Heart left ventricle (tissue), 16 donors: Measurements from ENCODE around the gene PRR27. TPM values are rescaled to one million over a fixed set of nuclear protein-coding genes. Genes with fewer than 3 reads are reported as not detected.

Source experiments
- ATAC-seq, 4 donors: fragments of 200-7000 bp; cut with Tn5 transposase; one replicate each; pipeline ENCODE4 v1.9.1; 2020 to 2022; ENCODE audit warnings: moderate library complexity in 4 of 4, mild to moderate bottlenecking in 3 of 4, moderate number of reproducible peaks in 1 of 4
- DNase-seq, 5 donors: peaks; one replicate each; pipeline ENCODE4 v3.0.0-alpha.2; 2020
- H3K27ac ChIP-seq, 12 donors: fragments of 200-600 bp; sonication (generic) in 4 of 12; one replicate each; pipeline versions ENCODE4 v1.5.0 to v1.8.0; 2016 to 2022; ENCODE audit warnings: mild to moderate bottlenecking in 2 of 12
- H3K27me3 ChIP-seq, 9 donors: fragments of 200-600 bp; sonication (generic) in 2 of 9; one replicate each; pipeline versions ENCODE4 v1.5.1 to v1.8.0; 2016 to 2022; ENCODE audit warnings: mild to moderate bottlenecking in 3 of 9
- H3K36me3 ChIP-seq, 9 donors: fragments of 200-600 bp; sonication (generic) in 2 of 9; one replicate each; pipeline versions ENCODE4 v1.5.0 to v1.8.0; 2018 to 2022; ENCODE audit warnings: mild to moderate bottlenecking in 2 of 9
- H3K4me1 ChIP-seq, 12 donors: fragments of 200-600 bp; sonication (generic) in 4 of 12; one replicate each; pipeline versions ENCODE4 v1.5.0 to v1.8.0; 2016 to 2022; ENCODE audit warnings: mild to moderate bottlenecking in 3 of 12
- H3K4me3 ChIP-seq, 12 donors: fragments of 200-600 bp; sonication (generic) in 4 of 12; one replicate each; pipeline versions ENCODE4 v1.5.0 to v1.8.0; 2017 to 2022; ENCODE audit warnings: mild to moderate bottlenecking in 9 of 12, moderate library complexity in 4 of 12
- H3K9me3 ChIP-seq, 12 donors: fragments of 200-600 bp; sonication (generic) in 4 of 12; one replicate each; pipeline versions ENCODE4 v1.5.0 to v1.8.0; 2016 to 2022; ENCODE audit warnings: mild to moderate bottlenecking in 1 of 12
- POLR2A ChIP-seq, 2 donors: fragments of 450-650 bp; IDR thresholded peaks; one replicate each; pipeline ENCODE4 v1.6.1; 2017; ENCODE audit warnings: antibody characterized with exemption in 2 of 2, mild to moderate bottlenecking in 2 of 2, moderate library complexity in 2 of 2
- WGBS, 4 donors: extraction: QIAGEN DNeasy Blood & Tissue Kit in 2 of 4; methylation state at CpG; one replicate each; pipeline versions ENCODE4 v1.1.5 to v1.1.7; 2013 to 2018; 5-methylcytosine and 5-hydroxymethylcytosine counted together
- intact Hi-C, 10 donors: fragments of 100-400 bp; cut with DNase I; formaldehyde crosslinking; loops; one replicate each; pipeline versions ENCODE4 v1.11.1 to v1.14.2; 2022
- polyA plus RNA-seq, 2 donors: library from polyadenylated mRNA; stranded (reverse); fragments of 200-250 nt; gene quantifications; one replicate each; pipeline ENCODE4 v1.2.3, GENCODE V29; 2013
- total RNA-seq, 9 donors: library from RNA; depleted of rRNA in 2 of 9; stranded (reverse); fragments of >200 nt in 2 of 9; fragmentation: NEBNext Ultra II Directional in 3 of 9; extraction: Animal tissue kit (Norgen Biotek cat#: 25700) in 3 of 9; gene quantifications; one replicate each; pipeline versions ENCODE4 v1.1.0 to v1.2.4, GENCODE V29; 2016 to 2023
- TF ChIP-seq, protein P1 (sequence below), 12 donors: fragments of 200-600 bp; sonication (generic) in 4 of 12; IDR thresholded peaks; one replicate each; pipeline versions ENCODE4 v1.5.0 to v1.8.0; 2018 to 2022; ENCODE audit warnings: antibody characterized with exemption in 12 of 12, mild to moderate bottlenecking in 5 of 12
- donor health status: ischemic (EF 13 %, LVEDD 7.1; RV severe dilation, severe dysfunction).
- donor health status: healthy with polysubstance abuse.
- donor health status: DM: no; HTN: yes; CAD: no.
- donor health status: DM: no; HTN: no; CAD: no.
- donor health status: ischemic (EF 25% LVEDD 6.9; RV normal size, moderate dysfunction).
- donor health status: ischemic (EF 25% LVEDD 5.7; RV mildly dilated, moderate dysfunction).
- donor health status: healthy.
- donor health status: DM: yes; HTN: yes; CAD: no.
- donor health status: ischemic (EF 35%, LVEDD 5.7; RV mildly dilated, moderate dysfunction).
- donor health status: nonischemic (EF 11% LVEDD 7.7; RV severe dilation, severe dysfunction).
- donor health status: DM: yes; HTN: yes; CAD: no.
- donor health status: PGD.
- donor health status: ischemic (EF 29% LVEDD 5.4; RV normal size, mild dysfunction).
- donor health status: nonischemic (EF 23%, LVEDD 6.1; RV moderate dilation, normal function).

The PRR27 gene
- total and polyA plus RNA-seq, 11 donors: not detected

DNA sequence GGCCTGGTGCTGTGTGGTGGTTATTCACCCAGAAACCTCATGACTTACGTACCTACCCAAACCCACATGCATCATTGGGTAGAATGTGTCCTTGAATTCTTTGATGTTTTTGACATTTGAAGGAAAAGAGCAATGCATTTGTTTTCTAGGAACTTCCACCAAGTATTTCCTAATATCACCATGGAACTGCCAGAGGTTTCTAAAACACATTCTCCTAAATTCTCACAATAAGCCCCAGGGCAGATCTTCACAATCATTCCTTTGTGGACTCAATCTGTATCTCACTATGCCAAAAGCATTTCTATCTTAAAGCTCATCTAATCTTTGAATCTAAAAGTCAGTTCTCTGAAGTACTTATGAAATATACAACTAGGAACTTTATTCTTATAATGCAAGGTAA, 33.2 kb downstream of the PRR27 start:
- 84 to 93% (median 87%) methylated on average over 1 of the region's 1 CpG for WGBS, 4 donors
- H3K27ac ChIP-seq: no peak overlapping the region
- intact Hi-C loops: no loop called here
- H3K36me3 ChIP-seq: no peaks in the 10 kb centered on the region
- H3K9me3 ChIP-seq: peaks cover 0 to 4% (median 0%) of the 10 kb centered on the region in 12 donors
- TF ChIP-seq POLR2A (IDR thresholded peaks at IDR 0.05): no peak
- TF ChIP-seq, protein P1, sequence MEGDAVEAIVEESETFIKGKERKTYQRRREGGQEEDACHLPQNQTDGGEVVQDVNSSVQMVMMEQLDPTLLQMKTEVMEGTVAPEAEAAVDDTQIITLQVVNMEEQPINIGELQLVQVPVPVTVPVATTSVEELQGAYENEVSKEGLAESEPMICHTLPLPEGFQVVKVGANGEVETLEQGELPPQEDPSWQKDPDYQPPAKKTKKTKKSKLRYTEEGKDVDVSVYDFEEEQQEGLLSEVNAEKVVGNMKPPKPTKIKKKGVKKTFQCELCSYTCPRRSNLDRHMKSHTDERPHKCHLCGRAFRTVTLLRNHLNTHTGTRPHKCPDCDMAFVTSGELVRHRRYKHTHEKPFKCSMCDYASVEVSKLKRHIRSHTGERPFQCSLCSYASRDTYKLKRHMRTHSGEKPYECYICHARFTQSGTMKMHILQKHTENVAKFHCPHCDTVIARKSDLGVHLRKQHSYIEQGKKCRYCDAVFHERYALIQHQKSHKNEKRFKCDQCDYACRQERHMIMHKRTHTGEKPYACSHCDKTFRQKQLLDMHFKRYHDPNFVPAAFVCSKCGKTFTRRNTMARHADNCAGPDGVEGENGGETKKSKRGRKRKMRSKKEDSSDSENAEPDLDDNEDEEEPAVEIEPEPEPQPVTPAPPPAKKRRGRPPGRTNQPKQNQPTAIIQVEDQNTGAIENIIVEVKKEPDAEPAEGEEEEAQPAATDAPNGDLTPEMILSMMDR (IDR thresholded peaks at IDR 0.05): no peak
- no peaks in the 10 kb centered on the region for H3K27me3 ChIP-seq
- DNase-seq (no peak), ATAC-seq (no peak)
- no peak overlapping the region for H3K4me3 ChIP-seq
- H3K4me1 ChIP-seq: no peaks in the 10 kb centered on the region

DNA sequence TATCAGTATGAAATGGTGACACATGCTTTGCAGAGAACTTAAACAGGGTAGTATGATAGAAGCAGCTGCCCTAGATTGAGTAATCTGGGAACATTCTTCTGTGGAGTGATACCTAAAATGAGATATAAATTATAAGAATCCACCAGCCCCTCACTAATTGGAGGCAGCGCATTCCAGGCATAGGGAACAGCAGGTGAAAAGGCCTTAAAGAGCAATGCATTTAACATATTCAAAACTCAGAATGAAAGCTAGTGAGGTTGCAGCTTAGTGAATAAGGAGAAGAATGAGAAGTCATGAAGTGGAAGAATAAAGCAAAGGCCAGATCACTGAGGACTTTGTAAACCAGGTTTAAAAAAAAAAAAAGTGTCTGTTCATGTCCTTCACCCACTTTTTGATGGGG, 36.5 kb downstream of the PRR27 start:
- no peak for TF ChIP-seq POLR2A (IDR thresholded peaks at IDR 0.05)
- TF ChIP-seq, protein P1 (IDR thresholded peaks at IDR 0.05): no peak
- ATAC-seq (no peak), DNase-seq (no peak)
- intact Hi-C loops: no loop called here
- 94 to 96% (median 94%) methylated on average over 1 of the region's 1 CpG for WGBS, 4 donors
- Histone ChIP-seq H3K4me3 (no peak overlapping the region), H3K4me1 (no peaks in the 10 kb centered on the region), H3K27me3 (no peaks in the 10 kb centered on the region), H3K36me3 (no peaks in the 10 kb centered on the region), H3K9me3 (peaks cover 0 to 4% (median 0%) of the 10 kb centered on the region in 12 donors), H3K27ac (no peak overlapping the region)

DNA sequence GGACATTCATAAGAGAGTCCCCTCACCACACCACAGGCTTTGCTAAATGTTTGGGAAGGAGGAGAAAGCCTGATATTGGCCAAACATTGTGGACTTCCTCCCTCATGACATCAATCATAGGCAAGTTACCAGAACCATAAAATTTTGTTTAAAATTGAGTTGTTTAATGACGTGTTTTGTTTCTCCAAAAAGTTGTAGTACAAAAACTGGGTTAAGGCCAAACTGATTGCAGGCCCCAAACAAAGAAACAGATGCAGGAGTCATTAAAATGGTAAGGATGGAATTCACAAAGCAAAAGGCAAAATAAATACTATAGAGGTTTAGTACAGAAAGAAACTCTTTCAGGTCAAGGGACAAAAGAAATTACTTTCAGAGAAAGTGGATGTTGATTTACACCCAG, 37.6 kb downstream of the PRR27 start:
- ATAC-seq (no peak), DNase-seq (no peak)
- 51 to 58% (median 57%) methylated on average over 1 of the region's 1 CpG for WGBS, 4 donors
- Histone ChIP-seq H3K36me3 (no peaks in the 10 kb centered on the region), H3K27me3 (no peaks in the 10 kb centered on the region), H3K4me3 (no peak overlapping the region), H3K9me3 (peaks cover 0 to 4% (median 0%) of the 10 kb centered on the region in 12 donors), H3K27ac (no peak overlapping the region), H3K4me1 (no peaks in the 10 kb centered on the region)
- no peak for TF ChIP-seq POLR2A (IDR thresholded peaks at IDR 0.05)
- TF ChIP-seq, protein P1 (IDR thresholded peaks at IDR 0.05): no peak
- intact Hi-C loops: no loop called here

DNA sequence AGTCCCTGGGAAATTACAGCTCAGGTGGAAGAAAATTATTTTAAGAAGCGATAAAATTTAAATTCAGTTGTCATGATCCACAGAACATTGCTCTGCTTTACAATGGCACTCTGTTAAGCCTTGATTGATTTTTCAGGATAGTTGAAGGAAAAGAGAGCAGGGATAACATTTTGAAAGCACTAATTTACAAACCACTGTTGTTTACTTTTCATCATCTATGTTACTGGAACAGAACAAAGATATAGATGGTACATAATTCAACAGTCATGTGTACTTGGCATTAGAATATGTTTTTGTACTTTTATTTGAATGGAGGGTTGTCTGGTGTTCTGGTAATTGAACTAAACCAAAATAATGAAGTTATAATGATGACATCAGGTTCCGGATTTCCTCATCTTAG, 38.9 kb downstream of the PRR27 start:
- ATAC-seq: no peak
- TF ChIP-seq POLR2A (IDR thresholded peaks at IDR 0.05): no peak
- TF ChIP-seq, protein P1 (IDR thresholded peaks at IDR 0.05): no peak
- Histone ChIP-seq H3K27ac (no peak overlapping the region), H3K27me3 (no peaks in the 10 kb centered on the region), H3K4me3 (no peak overlapping the region), H3K4me1 (no peaks in the 10 kb centered on the region), H3K9me3 (peaks cover 0 to 4% (median 0%) of the 10 kb centered on the region in 12 donors), H3K36me3 (no peaks in the 10 kb centered on the region)
- no peak for DNase-seq
- 84 to 91% (median 87%) methylated on average over 2 of the region's 2 CpGs for WGBS, 4 donors
- intact Hi-C loops: no loop called here
